Activated naive CD8-positive, alpha-beta T cell treated with anti-CD3 and anti-CD28 coated beads, Interleukin-2, amount 10 ng/mL, durations not matched to agents 7 days and 5 days (primary cell): ENCODE measurements around the gene KRT5. TPM values are rescaled to one million over a fixed set of nuclear protein-coding genes. Genes with fewer than 3 reads are reported as not detected.
"Not testable (repeated sequence)": the region's sequence is repeated elsewhere in the genome, so short reads cannot be mapped to it uniquely, and the experiment has no call there.

Source experiments
- ATAC-seq: fragments of 150-1000 bp; cut with Tn5 transposase; one replicate; pipeline ENCODE4 v1.10.0; 2021; ENCODE audit warnings: low read depth, moderate library complexity
- POLR2A ChIA-PET: fragments of 350-600 bp; sonication (Branson Sonifier 250); formaldehyde crosslinking; loops from one replicate; lab custom pipeline; 2021; ENCODE audit warnings: antibody characterized with exemption; lab: Charles Lee
- DNase-seq: peaks from one replicate; pipeline ENCODE4 v3.0.0; 2021
- H3K27ac Mint-ChIP-seq: one replicate; pipeline ENCODE4 v1.8.0; 2022; ENCODE audit warnings: mild to moderate bottlenecking, mixed read lengths
- H3K27me3 Mint-ChIP-seq: one replicate; pipeline ENCODE4 v1.8.0; 2022; ENCODE audit warnings: mild to moderate bottlenecking, moderate library complexity, mixed read lengths
- H3K36me3 Mint-ChIP-seq: one replicate; pipeline ENCODE4 v1.8.0; 2021; ENCODE audit warnings: mild to moderate bottlenecking, mixed read lengths
- H3K4me1 Mint-ChIP-seq: one replicate; pipeline ENCODE4 v1.8.0; 2021; ENCODE audit warnings: mixed read lengths
- H3K4me3 Mint-ChIP-seq: one replicate; pipeline ENCODE4 v1.8.0; 2022; ENCODE audit warnings: mild to moderate bottlenecking, moderate library complexity, mixed read lengths
- H3K9me3 Mint-ChIP-seq: one replicate; pipeline ENCODE4 v1.8.0; 2021; ENCODE audit warnings: mixed read lengths
- total RNA-seq, 2 experiments: library from RNA; stranded (reverse); gene quantifications; one replicate each; pipeline ENCODE4 v1.2.3, GENCODE V29; 2021

The KRT5 gene
- total RNA-seq, 2 experiments from 2014 or later, result not detected

GRCh38 chr12:52506858-52507715 lies 13.1 kb downstream of the KRT5 start:
- ATAC-seq (peak; percentile 63), DNase-seq (no peak)
- no peak overlapping the region for H3K4me3 Mint-ChIP-seq
- peaks cover 40% of the 10 kb centered on the region for H3K27me3 Mint-ChIP-seq
- peaks cover 1% of the 10 kb centered on the region for H3K36me3 Mint-ChIP-seq
- POLR2A ChIA-PET, result no interaction called here
- no peak overlapping the region for H3K27ac Mint-ChIP-seq
- no peaks in the 10 kb centered on the region for H3K9me3 Mint-ChIP-seq
- H3K4me1 Mint-ChIP-seq, result no peaks in the 10 kb centered on the region

- H3K4me1 Mint-ChIP-seq, result no peaks in the 10 kb centered on the region
- H3K9me3 Mint-ChIP-seq, result no peaks in the 10 kb centered on the region
- DNase-seq (no peak), ATAC-seq (no peak)
- no peaks in the 10 kb centered on the region for H3K36me3 Mint-ChIP-seq
- H3K4me3 Mint-ChIP-seq, result no peak overlapping the region
- peaks cover 47% of the 10 kb centered on the region for H3K27me3 Mint-ChIP-seq
- H3K27ac Mint-ChIP-seq, result no peak overlapping the region
- POLR2A ChIA-PET, result no interaction called here
These were observed 17.3 kb downstream of the KRT5 start for GRCh38 chr12:52502877-52503276.

- POLR2A ChIA-PET, result no interaction called here
- no peak overlapping the region for H3K27ac Mint-ChIP-seq
- H3K4me1 Mint-ChIP-seq, result no peaks in the 10 kb centered on the region
- H3K27me3 Mint-ChIP-seq, result peaks cover 44% of the 10 kb centered on the region
- DNase-seq (no peak), ATAC-seq (no peak)
- H3K4me3 Mint-ChIP-seq, result no peak overlapping the region
- H3K36me3 Mint-ChIP-seq, result no peaks in the 10 kb centered on the region
- H3K9me3 Mint-ChIP-seq, result no peaks in the 10 kb centered on the region
These were observed 18.7 kb downstream of the KRT5 start for GRCh38 chr12:52501490-52501889.

GRCh38 chr12:52500574-52500973 lies 19.6 kb downstream of the KRT5 start:
- peaks cover 36% of the 10 kb centered on the region for H3K27me3 Mint-ChIP-seq
- H3K4me3 Mint-ChIP-seq, DNase-seq, H3K4me1 Mint-ChIP-seq, H3K27ac Mint-ChIP-seq, ATAC-seq, H3K36me3 Mint-ChIP-seq, POLR2A ChIA-PET, H3K9me3 Mint-ChIP-seq: not testable (repeated sequence)

- Mint-ChIP-seq H3K27me3 (peaks cover 33% of the 10 kb centered on the region), H3K36me3 (no peaks in the 10 kb centered on the region), H3K9me3 (no peaks in the 10 kb centered on the region), H3K4me1 (peaks cover 5% of the 10 kb centered on the region), H3K4me3 (no peak overlapping the region), H3K27ac (no peak overlapping the region)
- ATAC-seq (no peak), DNase-seq (no peak)
- POLR2A ChIA-PET, result no interaction called here
These were observed 20.2 kb downstream of the KRT5 start for GRCh38 chr12:52499806-52500560.

- Mint-ChIP-seq H3K9me3 (no peaks in the 10 kb centered on the region), H3K36me3 (no peaks in the 10 kb centered on the region), H3K4me1 (peaks cover 5% of the 10 kb centered on the region), H3K27ac (no peak overlapping the region), H3K4me3 (no peak overlapping the region), H3K27me3 (peaks cover 33% of the 10 kb centered on the region)
- DNase-seq (no peak), ATAC-seq (no peak)
- POLR2A ChIA-PET, result no interaction called here
These were observed 21.2 kb downstream of the KRT5 start for GRCh38 chr12:52498946-52499345.

- no peaks in the 10 kb centered on the region for H3K9me3 Mint-ChIP-seq
- H3K4me1 Mint-ChIP-seq, result peaks cover 5% of the 10 kb centered on the region
- no peak for ATAC-seq
- no peak overlapping the region for H3K4me3 Mint-ChIP-seq
- H3K27me3 Mint-ChIP-seq, result peaks cover 29% of the 10 kb centered on the region
- POLR2A ChIA-PET, result no interaction called here
- no peak overlapping the region for H3K27ac Mint-ChIP-seq
- no peaks in the 10 kb centered on the region for H3K36me3 Mint-ChIP-seq
- no peak for DNase-seq
These were observed 22.2 kb downstream of the KRT5 start for GRCh38 chr12:52497975-52498374.

- no peak overlapping the region for H3K4me3 Mint-ChIP-seq
- no peaks in the 10 kb centered on the region for H3K36me3 Mint-ChIP-seq
- POLR2A ChIA-PET, result no interaction called here
- no peaks in the 10 kb centered on the region for H3K9me3 Mint-ChIP-seq
- DNase-seq (no peak), ATAC-seq (no peak)
- H3K4me1 Mint-ChIP-seq, result peaks cover 5% of the 10 kb centered on the region
- peaks cover 21% of the 10 kb centered on the region for H3K27me3 Mint-ChIP-seq
- no peak overlapping the region for H3K27ac Mint-ChIP-seq
These were observed 23.6 kb downstream of the KRT5 start for GRCh38 chr12:52496590-52497071.

GRCh38 chr12:52496054-52496453 lies 24.1 kb downstream of the KRT5 start:
- H3K27ac Mint-ChIP-seq, result no peak overlapping the region
- DNase-seq, result no peak
- H3K4me3 Mint-ChIP-seq, result no peak overlapping the region
- POLR2A ChIA-PET, result no interaction called here
- H3K4me1 Mint-ChIP-seq, result peaks cover 5% of the 10 kb centered on the region
- H3K9me3 Mint-ChIP-seq, result no peaks in the 10 kb centered on the region
- no peaks in the 10 kb centered on the region for H3K36me3 Mint-ChIP-seq
- peaks cover 24% of the 10 kb centered on the region for H3K27me3 Mint-ChIP-seq
- ATAC-seq, result no peak

- Mint-ChIP-seq H3K36me3 (no peaks in the 10 kb centered on the region), H3K27ac (no peak overlapping the region), H3K4me3 (no peak overlapping the region), H3K9me3 (no peaks in the 10 kb centered on the region), H3K4me1 (peaks cover 5% of the 10 kb centered on the region), H3K27me3 (peaks cover 21% of the 10 kb centered on the region)
- ATAC-seq, result no peak
- POLR2A ChIA-PET, result no interaction called here
- DNase-seq, result no peak
These were observed 24.8 kb downstream of the KRT5 start for GRCh38 chr12:52495389-52495788.

- ATAC-seq (no peak), DNase-seq (no peak)
- Mint-ChIP-seq H3K9me3 (no peaks in the 10 kb centered on the region), H3K4me3 (no peak overlapping the region), H3K27me3 (peaks cover 21% of the 10 kb centered on the region), H3K27ac (no peak overlapping the region), H3K36me3 (no peaks in the 10 kb centered on the region), H3K4me1 (peaks cover 5% of the 10 kb centered on the region)
- POLR2A ChIA-PET, result no interaction called here
These were observed 25.7 kb downstream of the KRT5 start for GRCh38 chr12:52494518-52494917.

GRCh38 chr12:52494100-52494499 lies 26.1 kb downstream of the KRT5 start:
- Mint-ChIP-seq H3K4me1 (peaks cover 5% of the 10 kb centered on the region), H3K9me3 (no peaks in the 10 kb centered on the region), H3K27ac (no peak overlapping the region), H3K36me3 (no peaks in the 10 kb centered on the region), H3K4me3 (no peak overlapping the region), H3K27me3 (peaks cover 21% of the 10 kb centered on the region)
- ATAC-seq (no peak), DNase-seq (no peak)
- POLR2A ChIA-PET, result no interaction called here

GRCh38 chr12:52493172-52493571 lies 27.0 kb downstream of the KRT5 start, which contains the start of gene KRT6A:
TSS of gene KRT6A (minus strand) at chr12:52493257. CDS start at chr12:52493188, 69 bp downstream.
- H3K4me1 Mint-ChIP-seq, result peaks cover 5% of the 10 kb centered on the region
- POLR2A ChIA-PET, result no interaction called here
- H3K9me3 Mint-ChIP-seq, result no peaks in the 10 kb centered on the region
- ATAC-seq, result no peak
- H3K4me3 Mint-ChIP-seq, result no peak within 1 kb of the TSS
- no peak within 1 kb of the TSS for H3K27ac Mint-ChIP-seq
- no peaks in the 10 kb centered on the region for H3K36me3 Mint-ChIP-seq
- DNase-seq, result no peak
- H3K27me3 Mint-ChIP-seq, result peaks cover 19% of the 10 kb centered on the region
